Right lobe of liver (tissue), 6 donors: Measurements from ENCODE around the gene PDGFD. TPM values are rescaled to one million over a fixed set of nuclear protein-coding genes. Genes with fewer than 3 reads are reported as not detected.
A peak's percentile ranks its signal among the peaks of the same experiment; 100 is the strongest.

Experiments used
- ATAC-seq, 4 donors: fragments of 200-7000 bp; cut with Tn5 transposase; one replicate each; pipeline ENCODE4 v1.9.1; 2020; ENCODE audit warnings: mild to moderate bottlenecking in 4 of 4, moderate library complexity in 4 of 4
- DNase-seq, 3 donors: peaks; one replicate each; pipeline ENCODE4 v3.0.0-alpha.2; 2020
- H3K27ac ChIP-seq, 3 donors: fragments of 200-600 bp; one replicate each; pipeline ENCODE4 v1.8.0; 2022
- H3K27me3 ChIP-seq, 2 donors: fragments of 200-600 bp; one replicate each; pipeline ENCODE4 v1.8.0; 2022
- H3K36me3 ChIP-seq, 4 donors: fragments of 200-600 bp; sonication (generic) in 1 of 4; one replicate each; pipeline versions ENCODE4 v1.5.1 to v1.8.0; 2017 to 2022; ENCODE audit warnings: control low read depth in 1 of 4
- H3K4me1 ChIP-seq, 4 donors: fragments of 200-600 bp; sonication (generic) in 1 of 4; one replicate each; pipeline versions ENCODE4 v1.5.1 to v1.8.0; 2017 to 2022; ENCODE audit warnings: control low read depth in 1 of 4
- H3K4me3 ChIP-seq, 3 donors: fragments of 200-600 bp; one replicate each; pipeline ENCODE4 v1.8.0; 2022
- H3K9me3 ChIP-seq, 4 donors: fragments of 200-600 bp; sonication (generic) in 1 of 4; one replicate each; pipeline versions ENCODE4 v1.5.1 to v1.8.0; 2017 to 2022; ENCODE audit warnings: control low read depth in 1 of 4
- POLR2A ChIP-seq: fragments of 450-650 bp; IDR thresholded peaks from one replicate; pipeline ENCODE4 v1.6.1; 2017; ENCODE audit warnings: antibody characterized with exemption, mild to moderate bottlenecking
- WGBS: methylation state at CpG from one replicate; pipeline ENCODE4 v1.1.6; 2018; ENCODE audit warnings: low coverage, low lambda C conversion rate; ENCODE audit not compliant: insufficient coverage; ENCODE audit errors: missing lambda C conversion rate; 5-methylcytosine and 5-hydroxymethylcytosine counted together
- intact Hi-C, 2 donors: fragments of 100-400 bp; cut with DNase I; formaldehyde crosslinking; loops; one replicate each; pipeline versions ENCODE4 v1.11.2 to v1.14.1; 2022
- total RNA-seq, 6 experiments: library from RNA; depleted of rRNA in 2 of 6; stranded (reverse); fragments of >200 nt in 2 of 6; fragmentation: NEBNext Ultra II Directional in 3 of 6; extraction: Animal tissue kit (Norgen Biotek cat#: 25700) in 3 of 6; gene quantifications; one replicate each; pipeline versions ENCODE4 v1.1.0 to v1.2.4, GENCODE V29; 2016 to 2023
- TF ChIP-seq, protein P1 (sequence below), 4 donors: fragments of 200-600 bp in 3 of 4; fragments of 450-650 bp in 1 of 4; IDR thresholded peaks; one replicate each; pipeline versions ENCODE4 v1.5.1 to v1.8.0; 2016 to 2022; ENCODE audit warnings: antibody characterized with exemption in 4 of 4, mild to moderate bottlenecking in 2 of 4
- donor health status: DM: no; HTN: yes; CAD: no.
- donor health status: DM: no; HTN: no; CAD: no.
- donor health status: DM: no; HTN: no; CAD: no.
- donor health status: DM: no; HTN: yes; CAD: no.
- donor health status: DM: no; HTN: yes; CAD: no.

PDGFD gene
- total RNA-seq, 6 experiments from 2014 or later = 0.84 to 1.6 (median 1.1) TPM

DNA sequence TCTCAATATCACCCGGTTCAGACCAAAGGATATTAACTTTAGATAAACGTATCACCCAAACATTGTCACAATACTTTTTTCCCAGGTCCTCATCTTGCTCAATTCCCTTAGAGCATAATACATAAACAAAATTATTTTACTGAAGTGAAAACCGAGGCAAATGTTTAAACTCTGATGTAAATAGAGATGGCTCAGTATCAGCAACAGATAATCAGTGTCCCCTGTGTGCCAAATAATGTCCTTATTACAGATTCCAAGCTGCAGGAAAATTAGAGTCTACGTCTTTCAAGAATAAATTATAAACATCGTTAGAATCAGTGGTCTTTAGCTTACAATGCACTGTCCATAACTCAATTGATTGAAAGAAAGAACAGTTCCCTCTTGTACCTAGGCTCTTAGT is 77.3 kb downstream of the PDGFD start:
- no peaks in the 10 kb centered on the region for H3K4me1 ChIP-seq
- no peaks in the 10 kb centered on the region for H3K36me3 ChIP-seq
- H3K27me3 ChIP-seq = no peaks in the 10 kb centered on the region
- intact Hi-C loops = no loop called here
- DNase-seq (no peak), ATAC-seq (no peak)
- H3K27ac ChIP-seq = no peak overlapping the region
- H3K4me3 ChIP-seq = no peak overlapping the region
- no peaks in the 10 kb centered on the region for H3K9me3 ChIP-seq
- 25% methylated on average over 5 of the region's 5 CpGs for WGBS
- TF ChIP-seq, protein P1, sequence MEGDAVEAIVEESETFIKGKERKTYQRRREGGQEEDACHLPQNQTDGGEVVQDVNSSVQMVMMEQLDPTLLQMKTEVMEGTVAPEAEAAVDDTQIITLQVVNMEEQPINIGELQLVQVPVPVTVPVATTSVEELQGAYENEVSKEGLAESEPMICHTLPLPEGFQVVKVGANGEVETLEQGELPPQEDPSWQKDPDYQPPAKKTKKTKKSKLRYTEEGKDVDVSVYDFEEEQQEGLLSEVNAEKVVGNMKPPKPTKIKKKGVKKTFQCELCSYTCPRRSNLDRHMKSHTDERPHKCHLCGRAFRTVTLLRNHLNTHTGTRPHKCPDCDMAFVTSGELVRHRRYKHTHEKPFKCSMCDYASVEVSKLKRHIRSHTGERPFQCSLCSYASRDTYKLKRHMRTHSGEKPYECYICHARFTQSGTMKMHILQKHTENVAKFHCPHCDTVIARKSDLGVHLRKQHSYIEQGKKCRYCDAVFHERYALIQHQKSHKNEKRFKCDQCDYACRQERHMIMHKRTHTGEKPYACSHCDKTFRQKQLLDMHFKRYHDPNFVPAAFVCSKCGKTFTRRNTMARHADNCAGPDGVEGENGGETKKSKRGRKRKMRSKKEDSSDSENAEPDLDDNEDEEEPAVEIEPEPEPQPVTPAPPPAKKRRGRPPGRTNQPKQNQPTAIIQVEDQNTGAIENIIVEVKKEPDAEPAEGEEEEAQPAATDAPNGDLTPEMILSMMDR (IDR thresholded peaks at IDR 0.05) = no peak
- no peak for TF ChIP-seq POLR2A

DNA sequence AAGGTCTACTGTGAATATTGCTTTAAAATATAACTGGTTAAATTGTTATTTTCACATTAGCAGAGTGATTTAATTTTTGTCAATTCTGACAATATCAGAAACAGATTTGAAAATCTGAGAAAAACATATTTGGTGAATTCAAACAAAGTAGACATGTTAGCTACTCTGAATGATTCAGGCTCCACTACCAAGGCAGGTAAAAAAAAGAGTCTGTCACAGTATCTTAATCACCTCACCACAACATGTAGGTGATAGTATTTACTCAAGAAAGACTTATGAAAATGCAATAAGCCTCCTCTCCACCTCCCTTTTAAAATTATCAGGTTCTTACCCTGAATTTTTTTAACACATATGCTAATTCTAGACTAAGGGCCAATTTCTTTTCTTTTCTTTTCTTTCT is 85.0 kb downstream of the PDGFD start:
- H3K4me1 ChIP-seq = no peaks in the 10 kb centered on the region
- intact Hi-C loops = no loop called here
- DNase-seq (no peak), ATAC-seq (no peak)
- H3K9me3 ChIP-seq = no peaks in the 10 kb centered on the region
- H3K27me3 ChIP-seq = no peaks in the 10 kb centered on the region
- H3K27ac ChIP-seq = no peak overlapping the region
- TF ChIP-seq, protein P1 (IDR thresholded peaks at IDR 0.05) = no peak
- no peak for TF ChIP-seq POLR2A
- H3K4me3 ChIP-seq = no peak overlapping the region
- H3K36me3 ChIP-seq = no peaks in the 10 kb centered on the region

DNA sequence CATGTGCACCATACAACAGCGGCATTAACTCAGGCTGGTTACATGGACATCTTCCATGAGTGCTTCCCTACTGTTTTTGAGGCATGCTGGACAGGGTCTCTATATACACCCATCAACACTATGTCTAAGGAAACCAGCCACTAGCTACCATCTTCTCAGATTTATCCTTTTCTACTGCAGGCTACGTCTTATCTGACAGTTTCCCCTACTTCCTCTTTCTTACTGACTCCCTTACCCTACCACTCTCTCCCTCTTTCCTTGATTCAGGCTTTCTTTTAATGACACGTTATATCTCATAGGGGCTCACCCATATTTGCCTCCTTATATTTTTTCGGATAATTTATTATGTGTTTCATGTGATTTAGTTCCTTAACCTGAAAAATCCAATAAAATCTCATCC is 85.7 kb downstream of the PDGFD start:
- DNase-seq (no peak), ATAC-seq (no peak)
- Histone ChIP-seq H3K27ac (no peak overlapping the region), H3K4me3 (no peak overlapping the region), H3K4me1 (no peaks in the 10 kb centered on the region), H3K27me3 (no peaks in the 10 kb centered on the region), H3K36me3 (no peaks in the 10 kb centered on the region), H3K9me3 (no peaks in the 10 kb centered on the region)
- intact Hi-C loops = no loop called here
- TF ChIP-seq, protein P1 (IDR thresholded peaks at IDR 0.05) = no peak
- TF ChIP-seq POLR2A = no peak
- 38% methylated on average over 4 of the region's 4 CpGs for WGBS

DNA sequence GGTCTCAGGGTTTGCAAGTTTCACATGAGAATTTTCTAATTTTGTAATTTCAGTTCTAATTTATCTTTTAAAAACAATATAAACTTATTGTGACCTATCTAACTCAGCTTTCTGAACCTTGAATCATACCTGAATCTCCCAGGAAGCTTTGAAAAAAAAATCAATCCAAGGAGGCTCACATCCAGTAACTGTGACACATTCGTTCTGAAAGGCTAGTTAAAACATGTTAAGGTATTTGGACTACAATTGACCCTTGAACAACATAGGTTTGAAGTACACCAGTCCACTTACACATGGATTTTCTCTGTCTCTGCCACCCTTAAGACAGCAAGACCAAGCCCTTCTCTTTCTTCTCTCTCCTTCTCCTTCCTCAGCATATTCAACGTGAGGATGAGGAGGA is 87.5 kb downstream of the PDGFD start:
- no peak for TF ChIP-seq POLR2A
- TF ChIP-seq, protein P1 (IDR thresholded peaks at IDR 0.05) = no peak
- 41% methylated on average over 2 of the region's 2 CpGs for WGBS
- intact Hi-C loops = no loop called here

DNA sequence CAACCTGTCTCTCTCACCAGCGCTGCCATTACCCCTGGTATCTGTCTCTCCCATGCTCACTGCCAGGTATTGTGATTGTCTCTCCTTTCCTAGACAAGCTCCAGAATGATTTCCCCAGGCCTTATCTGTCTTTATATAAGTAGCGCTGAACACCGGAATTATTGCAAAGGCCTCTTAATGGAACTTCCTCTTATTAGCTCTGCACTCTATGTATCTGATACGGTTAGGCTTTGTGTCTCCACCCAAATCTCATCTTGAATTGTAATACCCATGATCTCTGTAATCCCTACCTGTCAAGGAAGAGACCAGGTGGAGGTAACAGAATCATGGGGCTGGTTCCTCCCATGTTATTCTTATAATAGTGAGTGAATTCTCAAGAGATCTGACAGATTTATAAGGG is 88.2 kb downstream of the PDGFD start:
- no peaks in the 10 kb centered on the region for H3K36me3 ChIP-seq
- no peaks in the 10 kb centered on the region for H3K27me3 ChIP-seq
- TF ChIP-seq POLR2A = no peak
- TF ChIP-seq, protein P1 (IDR thresholded peaks at IDR 0.05) = no peak
- intact Hi-C loops = no loop called here
- no peaks in the 10 kb centered on the region for H3K9me3 ChIP-seq
- no peak overlapping the region for H3K27ac ChIP-seq
- H3K4me3 ChIP-seq = no peak overlapping the region
- 72% methylated on average over 4 of the region's 4 CpGs for WGBS
- ATAC-seq = peak in 1 of 4 donors; percentile 29
- no peak for DNase-seq
- no peaks in the 10 kb centered on the region for H3K4me1 ChIP-seq

More for the DNA sequence above, 87.5 kb downstream of the PDGFD start:
- no peaks in the 10 kb centered on the region for H3K27me3 ChIP-seq
- no peaks in the 10 kb centered on the region for H3K36me3 ChIP-seq
- no peak overlapping the region for H3K27ac ChIP-seq
- no peak for ATAC-seq
- H3K4me3 ChIP-seq = no peak overlapping the region
- no peaks in the 10 kb centered on the region for H3K9me3 ChIP-seq
- no peak for DNase-seq
- no peaks in the 10 kb centered on the region for H3K4me1 ChIP-seq
